H9 (cell line): Measurements from ENCODE around the gene ATG101. TPM values are rescaled to one million over a fixed set of nuclear protein-coding genes. Genes with fewer than 3 reads are reported as not detected.
A peak's percentile ranks its signal among the peaks of the same experiment; 100 is the strongest.

Source experiments
- DNase-seq: peaks from one replicate; pipeline ENCODE4 v3.0.0-alpha.2; 2017
- H2AFZ ChIP-seq: one replicate; pipeline ENCODE4 v1.6.1; 2013; ENCODE audit warnings: mild to moderate bottlenecking, low read length, control low read depth, moderate library complexity
- H2AK5ac ChIP-seq: 2 replicates; pipeline ENCODE4 v1.6.1; 2013; ENCODE audit warnings: low read length, control low read depth, mixed read lengths; ENCODE audit not compliant: insufficient read length
- H2BK120ac ChIP-seq: one replicate; pipeline ENCODE4 v1.6.1; 2013; ENCODE audit warnings: low read depth, mild to moderate bottlenecking, low read length, control low read depth, inconsistent platforms; ENCODE audit not compliant: poor library complexity, severe bottlenecking
- H2BK12ac ChIP-seq: 2 replicates; pipeline ENCODE4 v1.6.1; 2013; ENCODE audit warnings: low read length, control low read depth, mixed read lengths, low read depth; ENCODE audit not compliant: insufficient read length
- H2BK15ac ChIP-seq: 2 replicates; pipeline ENCODE4 v1.6.1; 2013; ENCODE audit warnings: low read depth, low read length, control low read depth
- H2BK20ac ChIP-seq: one replicate; pipeline ENCODE4 v1.6.1; 2013; ENCODE audit warnings: low read depth, mild to moderate bottlenecking, low read length, control low read depth, inconsistent platforms; ENCODE audit not compliant: poor library complexity, severe bottlenecking
- H2BK5ac ChIP-seq: 2 replicates; pipeline ENCODE4 v1.6.1; 2013; ENCODE audit warnings: low read length, control low read depth, mixed read lengths; ENCODE audit not compliant: insufficient read length
- H3K14ac ChIP-seq: 2 replicates; pipeline ENCODE4 v1.6.1; 2013; ENCODE audit warnings: low read length, control low read depth; ENCODE audit not compliant: insufficient read depth
- H3K18ac ChIP-seq: 2 replicates; pipeline ENCODE4 v1.6.1; 2013; ENCODE audit warnings: low read depth, mild to moderate bottlenecking, mixed read lengths, low read length, control low read depth; ENCODE audit not compliant: insufficient read length
- H3K23ac ChIP-seq: 2 replicates; pipeline ENCODE4 v1.6.1; 2013; ENCODE audit warnings: low read length, control low read depth, mixed read lengths, low read depth; ENCODE audit not compliant: insufficient read length
- H3K23me2 ChIP-seq: 2 replicates; pipeline ENCODE4 v1.6.1; 2013; ENCODE audit warnings: low read depth, mild to moderate bottlenecking, mixed read lengths, low read length, control low read depth; ENCODE audit not compliant: insufficient read length, poor library complexity, severe bottlenecking
- H3K27ac ChIP-seq: 2 replicates; pipeline ENCODE4 v1.5.1; 2013; ENCODE audit warnings: low read length, control low read depth, mixed read lengths, low read depth; ENCODE audit not compliant: insufficient read length
- H3K27me3 ChIP-seq: 2 replicates; pipeline ENCODE4 v1.6.1; 2013; ENCODE audit warnings: low read length, control low read depth, inconsistent platforms; ENCODE audit not compliant: insufficient read depth
- H3K4ac ChIP-seq: 2 replicates; pipeline ENCODE4 v1.6.1; 2013; ENCODE audit warnings: low read depth, mild to moderate bottlenecking, control low read depth, inconsistent platforms, low read length, moderate library complexity
- H3K4me1 ChIP-seq: 2 replicates; pipeline ENCODE4 v1.6.1; 2013; ENCODE audit warnings: low read length, control low read depth, inconsistent platforms; ENCODE audit not compliant: insufficient read depth
- H3K4me2 ChIP-seq: 2 replicates; pipeline ENCODE4 v1.6.1; 2013; ENCODE audit warnings: low read length, control low read depth, mixed read lengths; ENCODE audit not compliant: insufficient read length, insufficient read depth
- H3K56ac ChIP-seq: 2 replicates; pipeline ENCODE4 v1.6.1; 2013; ENCODE audit warnings: low read depth, mild to moderate bottlenecking, mixed read lengths, low read length, control low read depth; ENCODE audit not compliant: insufficient read length
- H3K79me1 ChIP-seq: 2 replicates; pipeline ENCODE4 v1.6.1; 2013; ENCODE audit warnings: low read depth, mild to moderate bottlenecking, moderate library complexity, low read length, control low read depth, inconsistent platforms; ENCODE audit not compliant: insufficient read depth, poor library complexity, severe bottlenecking
- H3K79me2 ChIP-seq: 2 replicates; pipeline ENCODE4 v1.6.1; 2013; ENCODE audit warnings: low read length, control low read depth, inconsistent platforms; ENCODE audit not compliant: insufficient read depth
- H3K9ac ChIP-seq: 2 replicates; pipeline ENCODE4 v1.6.1; 2013; ENCODE audit warnings: low read length, control low read depth, mixed read lengths; ENCODE audit not compliant: insufficient read length; ENCODE audit errors: extremely low read depth
- H3K9me3 ChIP-seq: one replicate; pipeline ENCODE4 v1.6.1; 2013; ENCODE audit warnings: low read depth, low read length, inconsistent platforms; ENCODE audit not compliant: control insufficient read depth
- H3T11ph ChIP-seq: one replicate; pipeline ENCODE4 v1.6.1; 2013; ENCODE audit warnings: mild to moderate bottlenecking, low read length, control low read depth, inconsistent platforms
- H4K20me1 ChIP-seq: one replicate; pipeline ENCODE4 v1.6.1; 2013; ENCODE audit not compliant: control insufficient read depth, insufficient read length, insufficient read depth
- H4K5ac ChIP-seq: 2 replicates; pipeline ENCODE4 v1.6.1; 2013; ENCODE audit warnings: low read depth, mild to moderate bottlenecking, mixed read lengths, low read length, control low read depth; ENCODE audit not compliant: insufficient read length
- H4K8ac ChIP-seq: replicated peaks from 2 replicates; pipeline ENCODE4 v1.6.1; 2013; ENCODE audit warnings: low read length, control low read depth, mixed read lengths, low read depth; ENCODE audit not compliant: insufficient read length
- H4K91ac ChIP-seq: 2 replicates; pipeline ENCODE4 v1.6.1; 2013; ENCODE audit warnings: low read depth, mild to moderate bottlenecking, moderate library complexity, mixed read lengths, low read length, control low read depth; ENCODE audit not compliant: insufficient read length
- H3K27ac Mint-ChIP-seq, 3 experiments: 2 replicates in 2 of 3; 3 replicates in 1 of 3; pipeline ENCODE4 v1.8.0; 2020 to 2021; ENCODE audit warnings: mixed read lengths in 3 of 3, mild to moderate bottlenecking in 1 of 3, moderate library complexity in 1 of 3
- H3K27me3 Mint-ChIP-seq: 2 replicates; pipeline ENCODE4 v1.8.0; 2021; ENCODE audit warnings: low read depth, mild to moderate bottlenecking, moderate library complexity, mixed read lengths
- H3K36me3 Mint-ChIP-seq, 3 experiments: 2 replicates in 2 of 3; 3 replicates in 1 of 3; pipeline ENCODE4 v1.8.0; 2020 to 2021; ENCODE audit warnings: low read depth in 3 of 3, mixed read lengths in 3 of 3; ENCODE audit not compliant: insufficient read depth in 1 of 3
- H3K4me1 Mint-ChIP-seq, 2 experiments: 2 replicates each; pipeline ENCODE4 v1.8.0; 2020; ENCODE audit warnings: mixed read lengths in 2 of 2
- H3K4me3 Mint-ChIP-seq, 2 experiments: 2 replicates in 1 of 2; 3 replicates in 1 of 2; pipeline ENCODE4 v1.8.0; 2020 to 2021; ENCODE audit warnings: mild to moderate bottlenecking in 2 of 2, mixed read lengths in 2 of 2, moderate library complexity in 1 of 2
- H3K9me3 Mint-ChIP-seq, 2 experiments: 2 replicates in 1 of 2; 3 replicates in 1 of 2; pipeline ENCODE4 v1.8.0; 2020; ENCODE audit warnings: mild to moderate bottlenecking in 2 of 2, mixed read lengths in 2 of 2, moderate library complexity in 1 of 2
- WGBS: extraction: QIAGEN DNeasy Blood & Tissue Kit; methylation state at CpG from one replicate; pipeline ENCODE4 v1.1.7; 2013; ENCODE audit warnings: missing lambda C conversion rate, low lambda C conversion rate, mixed read lengths; ENCODE audit not compliant: insufficient read length; ENCODE audit errors: extremely low coverage; 5-methylcytosine and 5-hydroxymethylcytosine counted together
- total RNA-seq: library from RNA; stranded (reverse); gene quantifications from 2 replicates; pipeline ENCODE4 v1.2.1, GENCODE V29; 2021
- TF ChIP-seq, protein P1 (sequence below): fragments of 200-600 bp; sonication (generic); conservative IDR thresholded peaks from 3 replicates; pipeline ENCODE4 v1.8.0; 2021; ENCODE audit warnings: antibody characterized with exemption, mild to moderate bottlenecking

The ATG101 gene
- total RNA-seq, 1 experiment from 2014 or later, result 58.3 TPM

GRCh38 chr12:52087961-52088820, 18.4 kb downstream of the ATG101 start:
- DNase-seq, result no peak
- no peak overlapping the region; the same call in 1 of the 2 replicates for H3K14ac ChIP-seq
- no peaks in the 10 kb centered on the region for H3K9me3 Mint-ChIP-seq
- H2BK12ac ChIP-seq, result no peak overlapping the region
- H2BK15ac ChIP-seq, result no peak overlapping the region
- H3K36me3 Mint-ChIP-seq, result no peaks in the 10 kb centered on the region
- no peak overlapping the region for H2BK5ac ChIP-seq
- no peak overlapping the region for H2BK120ac ChIP-seq
- no peak overlapping the region for H4K91ac ChIP-seq
- no peaks in the 10 kb centered on the region for H3K23me2 ChIP-seq
- H2AK5ac ChIP-seq, result no peak overlapping the region
- peaks cover 17 to 25% of the 10 kb centered on the region in 2 experiments for H3K4me1 Mint-ChIP-seq
- H4K20me1 ChIP-seq, result no peaks in the 10 kb centered on the region
- no peak overlapping the region for H4K8ac ChIP-seq
- H4K5ac ChIP-seq, result no peak overlapping the region
- H3K4me1 ChIP-seq, result no peaks in the 10 kb centered on the region; the same call in 1 of the 2 replicates
- H3K27ac Mint-ChIP-seq, result peak overlapping the region in 1 of 3 experiments; percentile 59; a peak in 2 of 7 replicates
- H3K4me2 ChIP-seq, result no peak overlapping the region
- H3K4me3 Mint-ChIP-seq, result no peak overlapping the region
- H3K9ac ChIP-seq, result no peak overlapping the region
- H3K27me3 Mint-ChIP-seq, result peaks cover 20% of the 10 kb centered on the region
- no CpG with 5 or more reads among the region's 20 CpGs for WGBS
- H2BK20ac ChIP-seq, result no peak overlapping the region
- H3K27ac ChIP-seq, result no peak overlapping the region
- H3K79me2 ChIP-seq, result no peaks in the 10 kb centered on the region
- H3K79me1 ChIP-seq, result no peaks in the 10 kb centered on the region
- H2AFZ ChIP-seq, result no peak overlapping the region
- no peak overlapping the region for H3K18ac ChIP-seq
- no peak overlapping the region for H3K23ac ChIP-seq
- H3K56ac ChIP-seq, result no peak overlapping the region
- no peak overlapping the region for H3K4ac ChIP-seq
- no peaks in the 10 kb centered on the region for H3K27me3 ChIP-seq
- TF ChIP-seq, protein P1, sequence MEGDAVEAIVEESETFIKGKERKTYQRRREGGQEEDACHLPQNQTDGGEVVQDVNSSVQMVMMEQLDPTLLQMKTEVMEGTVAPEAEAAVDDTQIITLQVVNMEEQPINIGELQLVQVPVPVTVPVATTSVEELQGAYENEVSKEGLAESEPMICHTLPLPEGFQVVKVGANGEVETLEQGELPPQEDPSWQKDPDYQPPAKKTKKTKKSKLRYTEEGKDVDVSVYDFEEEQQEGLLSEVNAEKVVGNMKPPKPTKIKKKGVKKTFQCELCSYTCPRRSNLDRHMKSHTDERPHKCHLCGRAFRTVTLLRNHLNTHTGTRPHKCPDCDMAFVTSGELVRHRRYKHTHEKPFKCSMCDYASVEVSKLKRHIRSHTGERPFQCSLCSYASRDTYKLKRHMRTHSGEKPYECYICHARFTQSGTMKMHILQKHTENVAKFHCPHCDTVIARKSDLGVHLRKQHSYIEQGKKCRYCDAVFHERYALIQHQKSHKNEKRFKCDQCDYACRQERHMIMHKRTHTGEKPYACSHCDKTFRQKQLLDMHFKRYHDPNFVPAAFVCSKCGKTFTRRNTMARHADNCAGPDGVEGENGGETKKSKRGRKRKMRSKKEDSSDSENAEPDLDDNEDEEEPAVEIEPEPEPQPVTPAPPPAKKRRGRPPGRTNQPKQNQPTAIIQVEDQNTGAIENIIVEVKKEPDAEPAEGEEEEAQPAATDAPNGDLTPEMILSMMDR, result no peak
- H3K9me3 ChIP-seq, result no peaks in the 10 kb centered on the region
- no peak overlapping the region for H3T11ph ChIP-seq
